Stimulated activated CD8-positive, alpha-beta memory T cell treated with anti-CD3 and anti-CD28 coated beads, Interleukin-2, amount 100 ng/mL, for 48 hours (primary cell): ENCODE data around the gene PERCC1.

ENCODE experiments used
- DNase-seq, 2 donors: peaks; one replicate each; pipeline ENCODE4 v3.0.0-alpha.2; 2020; ENCODE audit warnings: low read depth in 2 of 2

The PERCC1 gene

GRCh38 chr16:1430759-1431496 lies at the start of gene PERCC1:
TSS of gene PERCC1 (plus strand) at chr16:1431078. CDS start at chr16:1432594, 1,516 bp downstream.
- DNase-seq: no peak

DNA sequence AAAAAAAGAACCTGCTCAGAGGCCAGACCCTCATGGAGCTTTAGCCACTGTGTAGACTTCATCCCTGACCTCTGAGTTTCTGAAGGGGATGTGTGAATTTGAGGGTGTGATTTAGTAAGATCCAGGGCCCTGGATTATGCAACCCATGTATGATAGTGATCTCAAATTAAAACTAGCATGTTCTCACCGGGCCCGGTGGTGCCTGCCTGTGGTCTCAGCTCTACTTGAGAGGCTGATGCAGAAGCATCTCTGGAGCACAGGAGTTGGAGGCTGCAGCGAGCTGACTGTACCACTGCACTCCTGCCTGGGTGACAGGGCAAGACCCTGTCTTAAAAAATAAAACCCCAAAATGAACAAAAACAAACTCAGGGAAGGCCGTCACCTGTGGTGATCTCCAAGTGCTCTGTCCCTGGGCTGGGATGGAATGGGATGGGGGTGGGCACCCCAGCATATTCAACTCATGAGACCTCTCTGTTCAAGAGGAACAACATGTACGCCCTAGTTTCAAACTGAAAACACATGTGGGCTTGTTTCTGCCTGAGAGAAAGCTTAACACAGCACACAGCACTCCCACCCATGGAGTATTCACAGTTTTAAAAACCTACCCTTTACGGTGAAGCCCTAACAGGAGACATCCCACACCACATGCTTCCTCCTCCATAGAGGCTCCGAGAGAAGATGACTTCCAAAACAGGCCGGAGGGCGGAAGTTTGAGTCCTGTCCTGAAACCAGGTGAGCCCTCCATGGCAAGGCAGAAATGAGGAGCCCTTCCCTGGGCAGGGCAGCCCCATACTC lies 49.1 kb upstream of the PERCC1 start:
- DNase-seq: no peak

GRCh38 chr16:1383556-1383955 lies 47.3 kb upstream of the PERCC1 start:
- DNase-seq: no peak

- no peak for DNase-seq
Measured at GRCh38 chr16:1385232-1385631, 45.6 kb upstream of the PERCC1 start.

DNA sequence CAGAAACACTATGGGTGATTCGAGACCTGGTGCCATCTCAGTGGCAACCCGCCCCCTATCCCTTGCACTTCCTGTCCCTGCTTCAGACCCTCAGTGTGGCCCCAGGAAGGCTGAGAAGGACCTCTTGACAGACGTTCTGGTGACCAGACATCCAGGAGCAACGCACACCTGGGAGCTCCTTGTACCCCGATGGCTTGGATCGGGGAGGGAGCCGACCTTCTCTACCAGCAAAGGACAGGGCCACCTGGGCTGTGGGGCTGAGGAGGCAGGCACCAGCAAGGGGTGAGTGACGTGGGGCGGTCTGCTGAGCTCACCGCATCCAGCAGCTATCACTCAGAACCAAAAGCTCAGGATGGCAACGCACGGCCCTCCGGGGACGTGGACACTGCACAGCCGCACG lies 43.5 kb upstream of the PERCC1 start:
- DNase-seq: no peak

DNA sequence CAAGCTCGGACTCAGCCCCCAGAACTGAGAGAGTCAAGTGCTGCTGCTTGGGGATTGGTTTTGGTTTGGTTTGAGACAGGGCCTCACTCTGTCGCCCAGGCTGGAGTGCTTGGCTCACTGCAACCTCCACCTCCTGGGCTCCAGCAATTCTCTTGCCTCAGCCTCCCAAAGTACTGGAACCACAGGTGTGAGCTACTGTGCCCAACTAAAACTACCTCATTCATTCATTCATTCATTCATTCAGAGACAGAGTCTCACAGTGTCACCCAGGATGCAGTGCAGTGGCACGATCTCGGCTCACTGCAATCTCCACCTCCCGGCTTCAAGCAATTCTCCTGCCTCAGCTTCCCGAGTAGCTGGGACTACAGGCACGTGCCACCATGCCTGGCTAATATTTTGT lies 41.1 kb upstream of the PERCC1 start:
- DNase-seq: no peak

DNA sequence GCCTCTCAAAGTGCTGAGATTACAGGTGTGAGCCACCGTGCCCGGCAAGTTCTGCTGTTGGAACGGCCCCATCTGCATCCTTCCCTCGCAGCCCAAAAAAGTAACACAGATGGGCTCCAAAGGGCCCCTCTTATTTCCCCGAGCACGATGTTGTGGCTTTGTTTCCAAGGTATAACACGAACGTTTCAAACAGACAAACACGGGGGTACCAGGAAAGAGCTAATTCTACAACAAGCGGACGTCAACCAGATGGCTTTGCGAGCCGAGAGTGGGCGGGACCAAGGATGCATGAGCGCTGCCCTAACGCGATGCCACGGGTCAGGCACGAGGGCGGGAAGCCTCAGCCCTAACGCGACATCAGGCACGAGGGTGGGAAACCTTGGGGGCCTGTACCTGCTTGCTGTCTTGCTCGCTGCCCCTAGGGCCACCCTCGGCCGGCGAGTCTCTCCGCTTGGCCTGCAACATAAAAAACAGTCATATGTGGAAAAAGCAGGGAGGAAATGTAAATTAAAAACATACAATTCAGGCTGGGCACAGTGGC lies 40.6 kb upstream of the PERCC1 start:
- no peak for DNase-seq

GRCh38 chr16:1392826-1393225 lies 38.1 kb upstream of the PERCC1 start:
- DNase-seq: no peak

- no peak for DNase-seq
Measured at GRCh38 chr16:1393613-1394176, 37.2 kb upstream of the PERCC1 start.

DNA sequence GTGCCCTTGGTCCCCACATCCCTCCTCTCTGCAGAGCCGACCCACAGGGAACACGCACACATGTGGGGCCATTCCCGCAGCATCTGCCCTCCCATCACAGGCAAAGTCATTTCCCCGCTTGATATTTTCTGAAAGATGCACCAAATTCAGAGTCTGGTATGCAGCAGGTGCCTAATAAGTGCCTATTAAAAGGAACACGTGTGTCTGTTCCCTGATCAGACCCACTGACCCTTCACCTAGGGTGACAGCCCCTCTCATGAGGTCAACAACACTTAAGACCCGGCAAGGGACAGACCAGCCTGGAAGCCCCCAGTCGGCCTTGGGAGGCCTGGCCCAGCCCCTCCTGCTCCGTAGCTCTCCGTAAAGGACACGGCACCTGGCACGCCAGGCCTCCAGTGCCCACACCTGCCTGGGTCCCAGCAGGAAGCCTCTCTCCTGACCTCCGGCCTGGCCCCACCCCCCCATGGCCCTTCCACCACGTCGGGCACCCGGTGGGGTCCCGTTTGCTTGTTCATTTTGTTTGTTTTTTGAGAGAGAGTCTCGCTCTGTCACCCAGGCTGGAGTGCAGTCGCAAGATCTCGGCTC lies 36.4 kb upstream of the PERCC1 start:
- DNase-seq: no peak

DNA sequence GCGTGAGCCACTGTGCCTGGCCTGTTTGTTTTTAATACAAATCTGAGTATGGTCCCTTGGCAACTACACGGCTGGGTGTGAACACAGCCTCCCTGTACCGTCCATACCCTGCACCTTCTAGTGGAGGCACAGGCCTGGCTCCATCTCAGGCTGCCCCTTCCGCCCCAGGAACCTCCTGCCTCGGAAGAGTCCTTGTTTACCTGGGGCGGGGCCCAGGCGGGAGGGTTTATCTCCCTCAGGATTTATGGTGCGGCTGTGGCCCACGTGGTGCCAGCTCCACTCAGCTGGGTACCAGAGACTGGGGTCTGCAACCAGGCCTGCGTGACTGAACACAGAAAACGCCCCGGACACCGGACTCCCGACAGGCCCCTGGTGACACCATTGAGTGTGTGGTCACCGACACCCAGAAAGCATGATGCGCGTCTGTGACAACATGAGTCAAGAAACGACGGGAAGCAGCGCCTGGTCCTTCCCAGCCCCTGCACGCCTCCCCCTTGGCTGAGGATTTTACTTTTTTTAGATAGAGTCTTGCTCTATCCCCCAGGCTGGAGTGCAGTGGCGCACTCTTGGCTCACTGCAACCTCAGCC lies 35.3 kb upstream of the PERCC1 start:
- DNase-seq: no peak

DNA sequence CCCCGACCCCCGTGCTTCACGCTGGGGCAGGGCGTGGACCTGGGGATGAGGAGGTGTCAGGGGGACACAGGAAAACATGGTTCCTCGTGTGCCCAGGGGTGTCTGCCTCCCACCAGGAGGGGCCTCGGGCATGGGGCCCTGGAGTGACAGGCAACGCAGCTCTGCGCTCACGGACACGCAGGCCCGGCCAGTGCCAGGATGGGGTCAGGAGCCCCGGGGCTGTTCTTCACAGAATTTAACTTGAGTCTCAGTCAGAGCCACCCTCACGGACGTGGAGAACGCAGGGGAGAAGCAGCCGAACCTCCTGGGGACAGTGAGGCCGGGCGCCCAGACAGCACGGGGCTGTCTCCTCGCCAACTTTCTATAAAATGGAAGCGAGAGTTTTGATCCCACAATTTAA lies 33.1 kb upstream of the PERCC1 start:
- DNase-seq: no peak

DNA sequence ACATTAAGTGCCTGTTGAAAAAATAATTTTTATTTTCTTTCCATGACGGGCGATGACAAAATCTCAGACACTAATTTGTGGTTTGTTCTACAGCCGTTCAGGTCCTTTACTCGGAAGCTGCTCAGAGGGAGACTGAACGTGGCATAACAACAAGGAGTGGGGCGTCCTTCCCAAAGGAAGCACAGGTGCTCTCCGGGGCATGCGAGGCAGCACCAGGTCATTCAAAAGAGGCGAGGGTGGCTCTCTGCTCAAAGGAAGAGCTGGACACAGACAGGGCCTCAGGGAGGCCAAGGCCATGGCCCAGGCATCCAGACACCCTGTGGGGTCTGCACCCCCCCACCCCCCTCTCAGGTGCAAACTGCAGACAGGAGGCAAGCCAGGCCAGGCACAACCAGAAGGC lies 32.5 kb upstream of the PERCC1 start:
- no peak for DNase-seq

GRCh38 chr16:1398826-1399581 lies 31.9 kb upstream of the PERCC1 start:
- DNase-seq: no peak

DNA sequence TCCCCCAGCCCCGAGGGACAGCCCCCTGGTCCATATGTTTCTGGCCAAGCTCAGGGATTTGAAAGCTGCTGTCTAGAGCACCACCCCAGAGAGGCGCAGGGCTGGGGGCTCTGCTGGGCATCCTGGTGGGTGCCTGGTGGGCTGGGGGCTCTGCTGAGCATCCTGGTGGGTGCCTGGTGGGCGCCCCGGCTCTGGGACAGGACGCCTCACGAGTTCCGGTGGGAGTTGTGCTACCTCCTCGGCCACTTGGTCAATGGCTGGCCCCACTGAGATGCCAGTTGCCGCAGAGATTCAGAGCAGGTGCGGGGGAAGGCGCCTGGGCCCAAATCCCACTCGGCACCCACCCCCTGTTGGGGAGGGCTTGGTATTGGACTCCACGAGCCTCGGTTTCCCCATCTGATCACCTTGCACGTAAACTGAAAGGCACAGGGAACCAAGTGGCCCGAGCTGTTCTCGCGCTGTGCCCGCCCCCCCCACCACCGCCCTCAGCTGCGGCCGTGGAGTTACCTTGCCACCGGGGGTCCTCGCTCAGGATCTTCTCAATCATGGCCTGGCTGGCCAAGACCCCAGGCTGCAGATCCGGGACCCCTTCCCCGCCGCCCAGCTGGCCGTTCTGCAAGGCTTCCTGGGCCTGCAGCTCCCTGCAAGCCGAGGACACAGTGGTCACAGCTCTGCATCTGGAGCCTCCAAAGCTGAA lies 29.7 kb upstream of the PERCC1 start:
- no peak for DNase-seq

DNA sequence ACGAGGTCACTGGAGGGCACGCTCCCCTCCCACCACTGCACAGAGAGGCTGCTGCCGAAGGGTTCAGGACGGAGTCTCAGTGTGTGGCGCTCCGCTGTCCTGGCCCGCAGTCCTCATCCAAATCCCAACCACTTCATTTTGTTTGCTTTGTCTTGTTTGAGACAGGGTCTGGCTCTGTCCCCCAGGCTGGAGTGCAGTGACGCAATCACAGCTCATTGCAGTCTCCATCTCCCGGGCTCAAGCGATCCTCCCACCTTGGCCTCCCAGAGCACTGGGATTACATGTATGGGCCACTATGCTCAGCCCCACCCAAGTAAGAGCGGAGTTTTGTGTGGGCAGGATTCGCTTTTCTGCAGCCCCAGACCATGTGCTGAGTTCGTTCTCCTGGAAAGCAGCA lies 29.1 kb upstream of the PERCC1 start:
- DNase-seq: no peak

DNA sequence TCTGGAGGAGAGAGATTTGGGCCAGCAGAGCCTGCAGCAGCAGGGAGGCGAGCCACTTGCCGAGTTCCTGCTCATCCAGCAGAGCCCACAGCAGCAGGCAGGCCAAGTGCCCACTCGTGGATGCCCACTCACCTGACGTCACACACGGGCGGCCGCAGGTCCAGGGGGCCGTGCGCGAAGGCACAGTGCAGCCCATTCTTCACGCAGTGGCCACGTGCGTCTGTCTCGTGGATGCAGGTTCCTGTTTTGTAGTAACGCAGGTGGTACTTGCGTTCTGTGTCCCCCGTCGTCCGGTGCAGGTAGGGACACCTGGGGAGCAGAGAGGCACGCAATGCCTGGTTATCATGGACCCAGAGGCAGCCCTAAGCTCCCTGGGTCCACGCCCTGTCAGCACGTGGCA lies 27.8 kb upstream of the PERCC1 start:
- DNase-seq: no peak

- no peak for DNase-seq
Measured at GRCh38 chr16:1403733-1404132, 27.1 kb upstream of the PERCC1 start.

DNA sequence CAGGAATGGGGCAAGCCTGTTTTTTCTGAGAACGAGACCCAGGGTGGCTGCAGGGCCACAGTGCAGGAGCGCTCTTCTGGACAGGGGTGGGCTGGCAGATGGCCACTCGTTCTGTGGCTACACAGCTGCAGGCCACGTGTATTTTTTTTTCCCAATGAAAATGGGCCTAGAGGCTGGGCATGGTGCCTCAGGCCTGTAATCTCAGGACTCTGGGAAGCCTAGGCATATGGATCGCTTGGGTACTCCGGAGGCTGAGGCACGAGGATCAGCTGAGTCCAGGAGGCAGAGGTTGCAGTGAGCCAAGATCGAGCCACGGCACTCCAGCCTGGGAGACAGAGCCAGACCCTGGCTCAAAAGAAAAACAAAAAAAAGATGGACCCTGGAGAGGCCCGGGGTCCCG lies 23.1 kb upstream of the PERCC1 start:
- no peak for DNase-seq

DNA sequence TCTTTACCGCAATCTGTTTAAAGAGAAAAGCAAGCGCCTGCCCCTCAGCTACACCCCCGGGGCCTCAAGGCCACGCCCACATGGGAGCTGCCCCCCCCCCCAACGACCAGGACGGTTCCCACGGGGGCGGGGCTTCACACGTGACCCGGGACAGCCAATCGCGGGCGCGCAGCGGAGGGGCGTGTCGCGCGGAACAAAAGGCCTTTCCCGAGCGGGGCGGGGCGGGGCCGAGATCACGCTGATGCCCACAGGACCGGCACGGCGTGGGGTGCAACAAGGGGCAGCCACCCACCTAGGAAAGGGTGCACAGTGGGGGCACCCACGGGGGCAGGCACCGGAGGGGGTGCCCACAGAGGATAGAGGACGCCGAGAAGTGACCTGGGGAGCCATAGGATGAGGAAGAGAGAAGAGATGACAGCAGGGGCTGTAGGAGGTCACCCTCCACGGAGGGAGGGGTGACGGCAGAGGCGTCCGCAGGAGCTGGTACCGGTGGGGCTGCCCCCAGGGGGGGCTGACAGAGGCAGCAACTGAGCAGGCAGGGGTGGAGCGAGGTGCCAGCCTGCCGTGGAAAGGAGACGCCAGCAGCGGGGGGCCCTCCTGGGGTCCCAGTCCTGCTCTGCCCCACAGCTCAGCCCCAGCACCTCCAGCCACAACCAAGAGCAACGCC lies 22.6 kb upstream of the PERCC1 start:
- DNase-seq: peak; percentile 97 to 98
